HG02588 (cell line): Measurements from ENCODE around the gene CENPM.

Source experiments
- ATAC-seq: cut with Tn5 transposase; IDR thresholded peaks from one replicate; pipeline ENCODE4 v1.9.1; 2021; ENCODE audit warnings: mild to moderate bottlenecking, moderate library complexity; ENCODE audit not compliant: unreplicated experiment

Gene CENPM

DNA sequence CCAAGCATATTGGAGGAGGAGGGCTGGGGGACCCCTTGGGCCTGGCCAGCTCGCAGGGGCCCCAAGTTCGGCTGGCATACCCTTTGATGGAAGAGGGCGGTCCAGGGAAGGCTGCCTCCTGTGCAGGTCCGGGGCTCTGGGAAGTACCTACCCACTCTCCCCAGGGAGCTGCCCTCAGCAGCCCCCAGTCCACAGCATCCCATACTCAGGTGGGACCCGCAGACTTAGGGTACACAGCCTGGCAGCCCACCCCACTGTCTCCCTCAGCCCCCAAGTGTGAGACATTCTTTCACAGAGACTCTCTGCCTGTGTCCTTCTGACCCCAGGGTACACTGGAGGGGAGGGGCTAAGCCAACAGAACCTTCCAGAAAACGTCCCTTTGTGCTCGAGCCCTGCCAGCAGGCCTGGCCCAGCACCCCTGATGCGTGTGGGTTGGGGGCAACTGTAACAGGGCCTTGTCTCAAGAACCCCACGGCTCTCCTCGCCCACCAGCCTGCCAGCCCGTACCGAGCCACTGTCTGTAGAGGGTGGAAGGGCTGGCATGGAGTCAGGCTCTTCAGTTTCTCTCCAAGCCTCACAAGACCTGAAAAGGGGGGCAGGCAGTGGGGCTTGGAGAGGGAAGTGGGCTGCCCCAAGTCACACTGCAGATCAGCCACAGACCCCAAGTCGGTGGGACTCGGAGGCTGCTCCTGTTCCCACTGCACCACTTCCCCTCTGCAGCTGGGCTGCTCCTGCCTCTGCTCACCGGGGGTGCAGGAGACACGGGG, 13.4 kb downstream of the CENPM start:
- no peak for ATAC-seq

DNA sequence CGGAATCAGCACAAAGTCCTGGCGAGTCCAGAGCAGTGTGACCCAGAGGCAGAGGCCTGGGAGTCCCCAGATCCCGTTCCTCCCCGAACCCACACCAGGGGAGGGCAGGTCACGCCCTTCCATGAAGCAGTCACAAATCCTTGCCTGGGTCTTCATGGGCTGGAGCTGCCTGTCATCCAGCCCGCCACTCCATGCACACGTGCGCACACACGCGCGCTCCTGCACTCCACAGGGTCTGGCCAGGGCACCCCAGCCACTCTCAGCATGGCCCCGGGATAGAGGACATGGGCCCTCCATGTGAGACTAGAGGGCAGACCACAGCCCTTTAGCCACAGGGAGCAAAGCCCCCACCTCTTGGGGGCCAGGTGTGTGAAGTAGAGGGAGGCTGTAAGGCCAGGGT, 14.6 kb downstream of the CENPM start:
- ATAC-seq, result no peak

DNA sequence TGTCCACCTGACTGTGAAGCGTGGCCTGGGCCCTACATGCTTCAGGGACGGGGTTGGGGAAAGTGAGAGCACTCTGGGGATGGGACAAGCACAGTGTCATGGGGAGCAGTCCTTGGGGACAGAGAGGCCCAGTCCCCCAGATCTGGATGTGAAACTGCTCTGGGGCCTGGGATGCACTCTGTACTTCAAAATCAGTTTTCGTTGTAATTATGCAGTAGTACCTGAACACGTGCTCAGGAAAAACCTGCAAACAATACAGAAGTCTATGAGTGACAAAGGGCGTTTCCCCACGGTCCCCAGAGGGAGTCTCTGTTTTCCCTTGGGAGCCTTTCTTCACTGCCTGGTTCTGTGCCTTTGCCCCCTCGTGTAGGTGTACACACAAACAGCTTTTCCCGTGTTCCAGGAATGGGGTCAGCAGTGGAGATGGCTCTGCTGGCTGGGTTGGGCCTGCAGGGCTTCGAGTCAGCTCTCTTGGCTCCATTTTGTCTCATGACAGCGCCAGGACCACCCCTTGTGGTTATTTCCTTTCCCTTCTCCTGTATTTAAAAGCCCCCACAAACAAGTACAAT, 15.2 kb downstream of the CENPM start:
- ATAC-seq, result no peak

DNA sequence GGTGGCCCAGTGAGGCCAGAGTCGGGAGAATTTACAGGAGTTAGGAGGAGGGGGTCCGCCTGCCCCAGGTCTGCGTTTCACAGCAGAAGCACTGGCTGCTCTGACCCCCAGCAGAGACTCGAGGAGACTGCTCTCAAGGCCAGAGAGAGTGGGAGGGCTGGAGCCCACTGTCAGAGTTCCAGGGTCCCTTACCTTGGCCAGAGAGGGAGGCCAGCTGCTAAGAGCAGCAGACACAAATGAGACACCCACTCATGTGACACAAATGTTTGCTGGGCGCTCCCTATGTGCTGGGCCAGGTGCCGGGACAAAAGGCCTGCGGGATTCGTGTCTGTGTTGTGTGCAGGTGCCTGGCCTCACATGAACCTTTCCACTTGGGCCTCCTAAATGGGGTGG, 17.5 kb downstream of the CENPM start:
- ATAC-seq, result no peak

DNA sequence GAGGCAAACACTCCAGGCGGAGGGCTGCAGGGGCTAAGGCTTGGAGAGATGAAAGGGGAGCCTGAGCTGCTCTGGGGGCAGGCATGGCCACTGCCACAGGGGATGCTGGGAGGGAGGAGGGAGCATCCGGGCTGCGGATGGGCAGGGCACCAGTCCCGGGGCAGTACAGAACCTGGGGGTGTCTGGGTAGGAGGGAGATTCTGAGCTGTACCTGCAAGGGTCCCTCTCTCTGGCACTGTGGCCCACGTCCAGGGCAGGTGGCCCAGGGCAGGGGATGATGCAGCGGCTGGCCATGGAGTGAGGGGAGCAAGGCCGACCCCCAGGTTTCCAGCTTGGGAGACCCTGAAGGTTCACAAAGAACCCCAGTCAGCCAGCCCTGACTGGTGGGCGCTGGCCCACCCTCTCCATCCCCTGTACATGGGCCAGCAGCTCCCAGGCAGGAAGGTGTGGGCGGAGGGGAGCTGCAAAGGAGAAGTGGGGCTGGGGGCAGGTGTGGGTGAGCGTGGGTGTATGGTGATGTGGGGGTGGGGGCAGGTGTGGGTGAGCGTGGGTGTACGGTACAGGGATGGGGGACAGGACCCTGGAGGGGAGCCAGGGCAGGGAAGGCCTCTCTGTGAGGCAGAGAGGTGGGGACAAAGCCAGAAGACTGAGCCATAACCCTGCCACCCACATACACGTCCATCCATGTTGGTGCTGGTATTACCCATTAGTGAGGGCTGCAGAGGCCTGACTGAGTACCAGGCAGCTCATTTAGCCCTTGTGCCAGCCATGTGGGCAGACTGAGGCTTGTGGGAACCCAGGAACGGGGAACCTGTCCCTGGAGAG, 18.1 kb downstream of the CENPM start:
- ATAC-seq, result no peak

DNA sequence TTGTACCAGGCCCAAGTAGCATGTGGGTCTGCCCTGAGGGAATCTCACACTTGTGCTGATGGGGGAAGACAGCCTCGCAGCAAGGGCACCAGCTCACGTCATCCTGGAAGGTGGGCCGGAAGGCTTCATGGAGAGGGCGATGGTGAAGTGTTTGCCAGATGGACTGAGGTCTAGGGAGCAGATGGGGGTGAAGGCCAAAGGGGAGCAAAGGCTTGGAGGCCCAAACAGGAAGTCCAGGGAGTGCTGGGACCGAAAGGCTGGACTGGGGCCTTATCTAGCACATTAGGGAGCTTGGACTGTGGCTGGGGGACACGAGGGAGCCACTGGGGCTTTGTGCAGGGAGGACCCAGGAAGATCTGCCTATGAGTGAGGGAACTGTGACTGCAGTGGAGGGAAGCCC, 19.1 kb downstream of the CENPM start:
- no peak for ATAC-seq

DNA sequence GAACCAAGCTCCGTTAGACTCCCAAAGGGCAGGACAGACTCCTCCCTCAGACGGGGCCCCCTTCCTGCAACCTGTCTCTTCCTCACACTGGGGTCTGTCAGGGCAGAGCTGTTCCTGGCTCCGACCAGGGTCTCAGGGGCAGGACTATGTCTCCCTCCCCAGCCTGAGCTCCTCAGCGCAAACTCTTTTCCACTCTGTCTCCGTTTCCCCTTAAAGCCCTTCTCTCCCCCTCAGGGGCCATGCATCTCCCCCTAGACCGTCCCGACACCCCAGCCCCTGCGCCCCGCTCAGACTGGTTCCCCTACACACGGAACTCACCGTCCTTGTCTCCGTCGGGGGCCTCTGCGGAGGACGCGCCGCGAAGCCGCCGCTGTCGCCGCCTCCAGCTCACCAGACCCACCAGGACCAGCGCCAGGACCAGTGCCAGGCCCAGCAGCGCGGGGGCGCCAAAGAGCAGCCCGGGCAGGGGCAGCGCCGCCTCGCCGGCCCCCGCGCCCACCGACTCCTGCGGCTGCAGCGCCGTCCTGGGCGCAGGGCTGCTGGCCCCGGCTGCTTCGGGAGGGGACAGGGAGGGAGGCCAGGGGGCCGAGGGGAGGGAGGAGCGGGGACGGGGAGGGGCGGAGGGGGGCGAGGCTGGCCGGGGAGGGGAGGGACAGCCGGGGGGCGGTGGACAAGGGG, 21.0 kb downstream of the CENPM start:
- no peak for ATAC-seq

DNA sequence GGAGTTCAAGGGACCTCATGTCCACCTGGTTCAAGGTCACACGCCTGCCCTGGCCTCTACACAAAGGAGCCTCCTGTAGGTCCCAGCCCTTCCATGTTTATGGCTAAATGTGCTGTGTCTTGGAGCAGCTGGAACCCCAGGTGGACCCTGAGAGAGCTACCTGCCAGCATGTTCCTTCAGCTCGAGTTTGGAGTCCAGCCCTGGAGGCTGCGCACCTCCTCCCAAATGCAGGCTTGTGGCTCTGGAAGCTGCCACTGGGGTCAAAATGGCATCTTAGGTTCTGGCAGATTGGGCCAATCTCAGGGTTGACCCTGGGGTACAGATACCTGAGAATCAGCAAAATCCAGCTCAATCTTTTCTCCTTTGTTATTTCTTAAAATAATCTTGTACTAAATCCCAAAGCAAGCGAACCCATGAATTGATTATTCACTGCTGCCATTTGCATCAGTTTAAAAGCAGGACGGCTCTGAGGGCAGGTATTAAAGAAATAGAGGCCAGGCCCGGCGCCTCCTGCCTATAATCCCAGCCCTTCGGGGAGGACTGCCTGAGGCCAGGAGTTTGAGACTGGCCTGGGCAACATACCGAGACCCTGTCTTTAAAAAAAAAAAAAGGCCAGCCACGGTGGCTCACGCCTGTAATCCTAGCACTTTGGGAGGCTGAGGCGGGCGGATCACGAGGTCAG, 23.2 kb downstream of the CENPM start:
- ATAC-seq, result no peak

DNA sequence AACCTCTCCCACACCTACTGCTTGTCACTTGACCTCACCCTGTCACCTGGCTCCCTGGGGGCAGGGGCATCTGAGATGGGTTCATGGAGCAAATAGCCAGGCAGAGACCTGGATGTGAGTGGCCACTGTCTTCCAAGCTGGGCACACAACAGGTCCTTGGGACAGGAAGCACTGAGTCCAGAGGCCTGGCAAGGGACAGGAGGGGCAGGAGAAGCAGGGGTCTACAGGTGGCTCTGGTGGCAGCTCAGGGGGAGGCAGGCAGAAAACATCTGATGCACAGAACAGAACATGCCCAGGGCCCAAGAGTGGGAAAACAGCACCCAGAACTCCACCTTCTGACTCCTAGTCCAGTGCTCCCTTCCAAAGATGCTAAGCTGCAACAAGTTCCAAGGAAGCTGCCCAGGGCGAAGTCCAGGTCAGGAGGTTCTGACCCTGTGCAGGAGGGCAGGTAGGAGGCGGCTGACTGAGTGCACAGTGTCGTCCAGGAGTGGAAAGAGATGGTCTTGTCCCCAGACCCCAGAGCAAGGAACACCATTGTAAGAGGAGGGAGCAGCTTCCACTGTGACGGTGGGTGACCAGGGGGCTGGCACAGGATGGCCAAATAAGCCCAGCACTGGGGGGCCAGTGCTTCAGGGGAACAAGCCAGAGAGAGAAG, 23.9 kb downstream of the CENPM start:
- ATAC-seq, result no peak

DNA sequence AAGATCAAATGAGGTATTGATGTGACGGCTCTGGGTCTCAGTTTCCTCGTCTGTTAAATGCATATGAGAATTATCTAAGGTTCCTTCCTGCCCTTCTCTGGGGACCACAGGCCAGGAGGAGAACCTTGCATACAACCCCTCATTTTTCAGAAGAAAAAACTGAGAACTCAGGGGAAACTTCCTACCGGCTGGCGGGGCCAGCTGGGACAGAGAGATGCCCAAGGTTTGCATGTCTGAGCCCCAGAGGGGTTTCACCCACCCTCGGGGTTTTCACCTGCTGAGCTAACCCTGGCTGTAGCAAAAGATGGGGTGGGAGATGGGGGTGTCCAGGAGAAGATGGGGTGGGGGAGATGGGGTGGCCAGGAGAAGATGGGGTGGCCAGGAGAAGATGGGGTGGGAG, 24.6 kb downstream of the CENPM start:
- ATAC-seq, result no peak

DNA sequence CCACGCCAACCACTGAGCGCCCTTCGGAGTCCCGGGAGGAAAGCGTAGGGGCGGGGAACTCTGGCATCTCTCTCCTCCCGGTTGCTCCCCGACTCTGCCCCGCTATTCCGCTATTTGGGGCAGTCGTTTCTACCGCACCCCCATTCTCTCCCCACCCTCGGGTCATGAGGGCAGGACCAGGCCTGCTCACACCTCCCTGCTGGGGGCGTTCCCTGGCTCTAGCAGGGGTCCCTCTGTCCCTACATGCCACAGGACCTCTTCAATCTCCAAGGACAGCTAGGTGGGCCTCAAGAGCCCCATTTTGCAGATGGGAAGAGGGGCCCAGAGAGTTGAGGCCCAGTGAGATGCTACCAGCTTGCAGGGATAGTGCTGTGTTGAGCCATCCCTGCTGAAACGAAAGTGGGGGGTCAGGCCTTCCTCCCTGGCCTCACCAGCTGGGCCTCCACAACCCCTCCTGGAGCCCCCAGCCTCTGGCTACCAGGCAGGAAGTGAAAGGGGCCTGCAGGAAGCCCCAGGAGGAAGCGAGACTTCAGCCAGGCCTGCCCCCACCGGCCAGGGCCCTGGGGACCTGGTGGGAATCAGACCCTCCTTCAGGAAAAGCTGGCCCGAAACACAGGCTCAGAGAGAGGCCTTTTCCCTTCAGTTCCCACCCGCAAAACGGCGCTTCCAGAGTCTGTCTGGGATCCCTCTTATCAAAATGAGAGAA, 26.5 kb downstream of the CENPM start:
- ATAC-seq, result peak; percentile 22

DNA sequence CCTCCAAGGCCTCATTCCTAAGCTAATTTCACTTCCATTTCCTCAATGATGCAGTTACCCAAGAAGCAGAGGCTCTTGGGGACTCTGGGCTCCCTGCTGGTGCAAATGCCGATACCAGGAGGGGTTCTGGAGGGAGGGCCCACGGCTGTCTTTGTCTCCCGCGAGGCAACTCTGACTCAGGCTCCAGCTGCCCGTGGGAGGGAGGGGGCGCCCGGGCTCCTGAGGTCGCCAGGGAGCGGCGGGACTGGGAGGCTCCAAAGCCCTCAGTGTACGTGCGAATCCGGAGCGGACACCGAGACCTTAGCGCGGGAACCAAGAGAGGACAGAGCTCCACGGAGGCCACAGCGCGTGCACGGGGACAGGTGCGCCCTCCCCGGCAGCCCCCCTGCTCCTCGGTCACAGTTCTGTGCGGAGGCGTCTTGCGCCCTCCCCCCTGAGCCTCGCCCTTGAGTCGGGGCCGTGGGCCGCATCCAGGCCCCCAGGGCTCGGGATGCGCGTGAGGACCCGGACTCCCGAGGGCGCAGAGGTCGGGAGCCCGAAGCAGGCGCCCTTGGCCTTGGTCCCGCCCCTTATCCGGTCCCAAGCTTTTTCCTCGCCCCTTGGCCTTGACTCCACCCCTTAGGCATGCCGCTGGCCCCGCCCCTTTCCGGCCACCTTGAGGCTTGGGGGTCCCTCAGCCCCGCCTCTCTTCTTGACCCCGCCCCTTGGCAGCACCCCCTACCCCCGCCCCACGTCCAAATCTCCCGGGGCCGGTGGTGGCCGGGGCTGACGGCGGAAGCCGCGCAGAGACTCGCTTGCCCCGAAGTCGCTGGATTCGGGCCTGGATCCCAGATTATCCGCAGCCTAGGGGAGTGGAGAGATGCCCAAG, 27.4 kb downstream of the CENPM start:
- ATAC-seq, result peak; percentile 40

DNA sequence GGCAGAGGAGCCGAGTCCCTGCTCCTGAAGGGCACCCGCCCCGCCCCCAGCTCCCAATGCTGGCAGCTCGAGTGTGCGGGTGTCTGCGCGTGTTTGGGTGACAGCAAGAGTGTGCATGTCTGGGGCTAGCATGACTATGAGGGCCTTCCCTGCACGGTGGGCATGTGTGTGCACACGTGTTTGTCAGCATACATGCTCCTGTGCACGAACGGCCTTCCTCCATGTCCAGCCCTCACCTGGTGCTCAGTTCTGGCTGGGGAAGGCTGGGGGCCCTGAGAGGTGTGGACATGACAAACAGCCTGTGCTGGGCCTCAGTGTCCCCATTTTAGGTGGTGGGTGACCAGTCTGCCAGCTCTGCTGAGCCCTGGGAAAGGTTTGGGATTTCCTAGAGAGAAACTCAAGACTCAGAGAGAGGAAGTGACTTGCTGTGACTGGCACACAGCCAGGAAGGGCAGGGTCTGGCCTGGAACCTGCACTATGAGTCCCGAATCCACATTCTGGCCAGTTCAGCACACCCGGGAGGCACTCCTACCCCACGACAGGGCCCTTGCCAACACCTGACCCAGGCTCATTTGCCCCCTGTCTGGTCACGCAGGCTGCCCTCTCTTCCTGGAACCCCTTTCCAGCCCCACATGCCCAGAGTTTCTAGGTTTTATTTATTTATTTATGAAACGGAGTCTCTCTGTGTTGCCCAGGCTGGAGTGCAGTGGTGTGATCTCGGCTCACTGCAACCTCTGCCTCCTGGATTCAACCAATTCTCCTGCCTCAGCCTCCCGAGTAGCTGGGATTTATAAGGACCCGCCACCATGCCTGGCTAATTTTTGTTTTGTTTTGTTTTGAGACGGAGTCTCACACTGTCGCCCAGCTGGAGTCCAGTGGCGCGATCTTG, 28.8 kb downstream of the CENPM start:
- ATAC-seq, result no peak

DNA sequence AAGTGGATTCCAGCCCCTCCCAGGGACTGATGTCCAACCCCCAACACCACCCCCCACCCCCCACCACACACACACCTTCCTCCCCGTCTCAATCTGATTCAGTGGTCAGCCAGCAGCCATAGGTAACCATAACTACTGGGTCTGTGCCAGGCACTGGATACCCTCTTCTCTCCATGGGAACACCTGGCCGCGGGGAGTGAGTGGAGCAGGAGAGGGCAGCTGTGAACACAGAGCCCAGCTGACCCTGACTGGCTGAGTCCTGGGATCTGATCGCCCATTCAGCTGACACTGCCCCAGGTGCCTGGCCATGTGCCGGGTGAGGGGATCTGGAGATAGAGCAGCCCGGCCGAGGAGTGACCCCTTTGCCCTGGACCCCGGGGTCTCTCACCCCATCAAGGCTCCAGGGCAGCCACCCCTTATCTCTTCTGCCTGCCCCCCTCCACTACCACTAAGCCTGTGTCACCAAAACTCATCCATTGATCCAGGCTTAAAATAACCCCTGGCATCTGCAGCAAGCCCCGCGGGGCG, 29.5 kb downstream of the CENPM start:
- ATAC-seq, result no peak

DNA sequence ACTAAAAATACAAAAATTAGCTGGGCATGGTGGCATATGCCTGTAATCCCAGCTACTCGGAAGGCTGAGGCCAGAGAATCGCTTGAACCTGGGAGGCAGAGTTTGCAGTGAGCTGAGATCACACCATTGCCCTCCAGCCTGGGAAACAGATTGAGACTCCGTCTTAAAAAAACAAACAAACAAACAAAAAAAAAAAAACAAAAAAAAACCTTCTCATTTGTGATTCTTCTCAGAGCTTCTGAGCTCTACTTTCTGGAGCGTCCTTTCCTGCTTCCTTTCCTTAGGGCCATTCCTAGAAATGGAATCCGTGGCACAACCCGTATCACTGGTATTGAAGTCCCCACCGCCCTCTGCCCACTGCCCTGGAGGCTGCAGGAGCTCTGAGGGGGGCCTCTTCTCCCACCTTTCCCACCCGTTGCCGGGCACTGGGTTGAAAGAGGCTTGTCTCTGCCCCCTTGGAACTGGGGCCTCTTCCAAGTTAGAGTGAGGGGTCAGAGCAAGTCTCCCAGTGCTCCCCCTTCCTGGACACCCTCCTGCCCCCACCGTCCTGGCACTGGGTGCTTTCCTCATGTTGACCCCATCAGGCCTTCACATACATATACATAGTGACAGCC, 30.1 kb downstream of the CENPM start:
- no peak for ATAC-seq

DNA sequence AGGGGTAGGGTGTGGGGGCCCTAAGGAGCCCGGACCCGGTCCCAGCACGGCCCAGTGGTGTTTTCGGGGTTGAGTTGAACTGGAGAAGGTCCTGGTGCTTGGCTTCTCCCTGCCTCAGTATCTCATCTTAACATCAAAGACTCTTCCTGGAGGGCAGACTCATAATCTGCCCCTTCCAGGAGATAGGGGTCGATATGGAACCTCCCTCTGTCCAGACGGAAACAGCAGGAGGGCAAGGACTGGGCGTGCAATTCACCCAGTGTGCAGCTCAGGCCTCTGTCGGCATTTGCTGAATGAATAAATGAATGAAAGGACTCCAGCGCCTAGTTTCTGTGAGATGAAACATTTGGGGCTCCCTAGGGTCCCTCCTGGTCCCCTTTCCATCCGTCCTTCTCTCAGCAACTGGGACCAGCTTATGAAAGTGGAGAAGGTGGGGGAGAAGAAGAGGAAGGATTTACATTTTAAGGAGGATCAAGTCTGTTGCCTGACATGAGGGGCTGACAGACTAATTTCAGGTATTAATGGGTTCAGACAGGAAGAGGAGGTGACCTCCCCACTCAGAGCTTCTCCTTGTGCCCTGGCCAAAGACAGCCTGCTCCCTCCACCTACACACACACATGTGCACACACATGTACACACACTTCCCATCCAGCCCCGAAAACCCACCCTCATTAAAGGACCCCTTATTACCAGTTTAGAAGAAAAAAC, 31.0 kb downstream of the CENPM start:
- no peak for ATAC-seq
